GM12865 (cell line): ENCODE data around the gene EYA4.

Source experiments
- DNase-seq: peaks from one replicate; pipeline ENCODE4 v3.0.0; 2010; ENCODE audit warnings: low read depth
- H3K4me3 ChIP-seq: 2 replicates; pipeline ENCODE4 v1.5.1; 2011; ENCODE audit warnings: mild to moderate bottlenecking, low read depth, low read length, control low read depth
- CTCF ChIP-seq: IDR thresholded peaks from 2 replicates; pipeline ENCODE4 v1.5.1; 2011; ENCODE audit warnings: low read length, control low read depth, low read depth, inconsistent platforms; ENCODE audit not compliant: insufficient read depth; ENCODE audit errors: missing control alignments

Gene EYA4

GRCh38 chr6:133555685-133556084 is 314.5 kb downstream of the EYA4 start:
- DNase-seq = no peak

GRCh38 chr6:133559926-133560325 is 318.8 kb downstream of the EYA4 start:
- TF ChIP-seq CTCF = no peak
- DNase-seq = no peak

More at GRCh38 chr6:133555685-133556084, 314.5 kb downstream of the EYA4 start:
- no peak for TF ChIP-seq CTCF
- no peak overlapping the region for H3K4me3 ChIP-seq

GRCh38 chr6:133567636-133568035 is 326.5 kb downstream of the EYA4 start:
- no peak for TF ChIP-seq CTCF
- no peak for DNase-seq
- H3K4me3 ChIP-seq = no peak overlapping the region

More at GRCh38 chr6:133559926-133560325, 318.8 kb downstream of the EYA4 start:
- H3K4me3 ChIP-seq = no peak overlapping the region

GRCh38 chr6:133568970-133569889 is 328.1 kb downstream of the EYA4 start:
- peak; percentile 44 for TF ChIP-seq CTCF
- no peak for DNase-seq
- H3K4me3 ChIP-seq = no peak overlapping the region

- H3K4me3 ChIP-seq = no peak overlapping the region
- no peak for TF ChIP-seq CTCF
- DNase-seq = no peak
Measured at GRCh38 chr6:133571681-133572080, 330.5 kb downstream of the EYA4 start.

- no peak overlapping the region for H3K4me3 ChIP-seq
- TF ChIP-seq CTCF = no peak
- DNase-seq = no peak
Measured at GRCh38 chr6:133577851-133578250, 336.7 kb downstream of the EYA4 start.
